Neuronal stem cell (in vitro differentiated cells): ENCODE measurements around the gene UBR7.

Experiments used
- DNase-seq: peaks from one replicate; pipeline ENCODE4 v3.0.0-alpha.2; 2013; ENCODE audit warnings: low spot score
- H2AFZ ChIP-seq: one replicate; pipeline ENCODE4 v1.6.1; 2013; ENCODE audit warnings: mild to moderate bottlenecking, low read length, inconsistent platforms
- H2AK5ac ChIP-seq: 2 replicates; pipeline ENCODE4 v1.6.1; 2013; ENCODE audit warnings: low read depth, mild to moderate bottlenecking, inconsistent platforms, low read length, moderate library complexity, mixed read lengths
- H2BK120ac ChIP-seq: 2 replicates; pipeline ENCODE4 v1.6.1; 2013; ENCODE audit warnings: low read depth, mild to moderate bottlenecking, inconsistent platforms, low read length, moderate library complexity, mixed read lengths
- H2BK12ac ChIP-seq: one replicate; pipeline ENCODE4 v1.6.1; 2013; ENCODE audit warnings: low read length, inconsistent platforms
- H2BK15ac ChIP-seq: 2 replicates; pipeline ENCODE4 v1.6.1; 2013; ENCODE audit warnings: mild to moderate bottlenecking, low read length, inconsistent platforms, mixed read lengths
- H2BK5ac ChIP-seq: one replicate; pipeline ENCODE4 v1.6.1; 2013; ENCODE audit warnings: inconsistent platforms, mild to moderate bottlenecking, low read length, moderate library complexity
- H3K14ac ChIP-seq: one replicate; pipeline ENCODE4 v1.6.1; 2013; ENCODE audit warnings: low read length, inconsistent platforms
- H3K18ac ChIP-seq: 2 replicates; pipeline ENCODE4 v1.6.1; 2013; ENCODE audit warnings: low read length, inconsistent platforms
- H3K23ac ChIP-seq: 2 replicates; pipeline ENCODE4 v1.6.1; 2013; ENCODE audit warnings: low read depth, mild to moderate bottlenecking, mixed read lengths, low read length, inconsistent platforms; ENCODE audit not compliant: poor library complexity
- H3K27ac ChIP-seq: replicated peaks from 3 replicates; pipeline ENCODE4 v1.5.1; 2013; ENCODE audit warnings: low read length, inconsistent platforms
- H3K27me3 ChIP-seq, 3 experiments: 2 replicates each; pipeline ENCODE4 v1.6.1; 2013; ENCODE audit warnings: low read length in 3 of 3, mild to moderate bottlenecking in 2 of 3, inconsistent platforms in 1 of 3, low read depth in 1 of 3, mixed read lengths in 1 of 3, moderate library complexity in 1 of 3; ENCODE audit not compliant: control insufficient read depth in 3 of 3, insufficient read depth in 3 of 3
- H3K36me3 ChIP-seq, 2 donors: replicated peaks in 1 of 2; 2 replicates each; pipeline ENCODE4 v1.6.1; 2013; ENCODE audit warnings: low read length in 2 of 2; ENCODE audit not compliant: control insufficient read depth in 2 of 2, insufficient read depth in 2 of 2
- H3K4ac ChIP-seq: 2 replicates; pipeline ENCODE4 v1.6.1; 2013; ENCODE audit warnings: inconsistent platforms, mild to moderate bottlenecking, low read length, moderate library complexity
- H3K4me1 ChIP-seq, 2 donors: 1 replicate in 1 of 2; 2 replicates in 1 of 2; pipeline ENCODE4 v1.6.1; 2013; ENCODE audit warnings: low read length in 2 of 2, low read depth in 1 of 2; ENCODE audit not compliant: control insufficient read depth in 2 of 2, insufficient read depth in 1 of 2
- H3K4me2 ChIP-seq: one replicate; pipeline ENCODE4 v1.6.1; 2013; ENCODE audit warnings: mild to moderate bottlenecking, low read length, inconsistent platforms; ENCODE audit not compliant: insufficient read depth, poor library complexity, severe bottlenecking
- H3K4me3 ChIP-seq, 2 donors: 2 replicates each; pipeline ENCODE4 v1.5.1; 2013; ENCODE audit warnings: low read length in 2 of 2, mild to moderate bottlenecking in 2 of 2, inconsistent platforms in 1 of 2, moderate library complexity in 1 of 2
- H3K79me1 ChIP-seq: one replicate; pipeline ENCODE4 v1.6.1; 2013; ENCODE audit warnings: low read depth, mild to moderate bottlenecking, inconsistent platforms, low read length, moderate library complexity
- H3K9ac ChIP-seq: one replicate; pipeline ENCODE4 v1.6.1; 2013; ENCODE audit warnings: mild to moderate bottlenecking, low read depth, low read length, inconsistent platforms; ENCODE audit not compliant: poor library complexity
- H3K9me3 ChIP-seq, 2 donors: replicated peaks in 1 of 2; 2 replicates each; pipeline versions ENCODE3 to v1.6.1; 2013; ENCODE audit warnings: low read length in 2 of 2, mild to moderate bottlenecking in 2 of 2, inconsistent platforms in 1 of 2, low read depth in 1 of 2, mixed read lengths in 1 of 2, moderate library complexity in 1 of 2; ENCODE audit not compliant: control insufficient read depth in 2 of 2, insufficient read depth in 1 of 2
- H4K8ac ChIP-seq: one replicate; pipeline ENCODE4 v1.6.1; 2013; ENCODE audit warnings: low read depth, mild to moderate bottlenecking, inconsistent platforms, low read length, moderate library complexity
- H4K91ac ChIP-seq: one replicate; pipeline ENCODE4 v1.6.1; 2013; ENCODE audit warnings: low read length, low read depth, mild to moderate bottlenecking, inconsistent platforms; ENCODE audit not compliant: poor library complexity
- WGBS, 2 donors: extraction: QIAGEN DNeasy Blood & Tissue Kit; methylation state at CpG; one replicate each; pipeline ENCODE4 v1.1.7; 2013; ENCODE audit warnings: missing lambda C conversion rate in 2 of 2, mixed read lengths in 1 of 2; ENCODE audit not compliant: insufficient read length in 2 of 2, insufficient replicate concordance in 1 of 2; ENCODE audit errors: extremely low coverage in 2 of 2; 5-methylcytosine and 5-hydroxymethylcytosine counted together

Gene UBR7

GRCh38 chr14:93276031-93276716 lies 69.1 kb downstream of the UBR7 start:
- Histone ChIP-seq H3K4ac (no peak overlapping the region), H2AK5ac (no peak overlapping the region), H3K9me3 (no peaks in the 10 kb centered on the region), H2AFZ (no peak overlapping the region), H2BK5ac (no peak overlapping the region), H3K79me1 (peaks cover 2% of the 10 kb centered on the region), H3K4me2 (no peak overlapping the region), H3K36me3 (peaks cover 7 to 21% of the 10 kb centered on the region in 2 donors), H2BK15ac (no peak overlapping the region), H2BK120ac (no peak overlapping the region), H3K27me3 (no peaks in the 10 kb centered on the region), H3K9ac (no peak overlapping the region), H3K4me3 (no peak overlapping the region), H3K14ac (no peak overlapping the region), H3K4me1 (peaks cover 0 to 3% of the 10 kb centered on the region in 2 donors), H2BK12ac (no peak overlapping the region), H4K8ac (no peak overlapping the region), H3K18ac (no peak overlapping the region), H3K23ac (no peak overlapping the region), H3K27ac (no peak overlapping the region), H4K91ac (no peak overlapping the region)
- DNase-seq: no peak
- no CpG with 5 or more reads among the region's 3 CpGs for WGBS, 2 donors
